PC-3 (cell line): ENCODE results near the gene KCNIP4.

ENCODE experiments used
- EZH2 ChIP-seq: fragments of 300-600 bp; sonication (generic); IDR thresholded peaks from one replicate; pipeline ENCODE4 v1.6.1; 2017; ENCODE audit warnings: antibody characterized with exemption, mild to moderate bottlenecking, low read length; ENCODE audit not compliant: unreplicated experiment
- TF ChIP-seq, protein P1 (sequence below): fragments of 300-600 bp; sonication (generic); conservative IDR thresholded peaks from 2 replicates; pipeline ENCODE4 v1.5.1; 2017; ENCODE audit warnings: antibody characterized with exemption, low read depth, mild to moderate bottlenecking, low read length

DNA sequence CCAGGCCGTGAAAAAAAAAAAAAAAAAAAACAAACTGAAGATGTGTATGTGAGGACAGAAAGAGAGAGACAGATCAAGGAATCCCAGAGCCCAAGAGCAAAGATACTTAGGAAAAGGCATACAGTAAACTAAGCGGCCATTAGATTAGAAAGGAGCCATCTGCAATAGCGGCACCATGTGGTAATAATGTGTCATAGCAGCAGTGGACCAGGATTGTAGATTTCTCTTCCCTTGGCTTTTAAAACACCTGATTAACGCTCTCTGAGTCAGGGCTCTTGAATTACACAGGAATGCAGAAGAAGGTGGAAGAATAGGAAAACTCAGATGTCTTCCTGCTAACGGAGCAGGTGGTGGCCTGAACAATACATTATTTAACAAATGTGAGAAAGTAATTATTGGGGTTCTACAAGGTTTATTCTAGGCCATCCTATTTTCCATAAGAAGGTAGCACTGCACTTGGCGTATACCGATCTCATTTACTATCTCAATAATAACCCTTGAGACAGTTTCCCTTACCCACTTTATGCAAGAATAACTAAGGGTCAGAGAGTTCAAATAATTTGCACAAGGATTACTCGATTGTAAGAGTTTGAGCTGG lies 182.7 kb downstream of the KCNIP4 start:
- TF ChIP-seq EZH2: no peak
- TF ChIP-seq, protein P1, sequence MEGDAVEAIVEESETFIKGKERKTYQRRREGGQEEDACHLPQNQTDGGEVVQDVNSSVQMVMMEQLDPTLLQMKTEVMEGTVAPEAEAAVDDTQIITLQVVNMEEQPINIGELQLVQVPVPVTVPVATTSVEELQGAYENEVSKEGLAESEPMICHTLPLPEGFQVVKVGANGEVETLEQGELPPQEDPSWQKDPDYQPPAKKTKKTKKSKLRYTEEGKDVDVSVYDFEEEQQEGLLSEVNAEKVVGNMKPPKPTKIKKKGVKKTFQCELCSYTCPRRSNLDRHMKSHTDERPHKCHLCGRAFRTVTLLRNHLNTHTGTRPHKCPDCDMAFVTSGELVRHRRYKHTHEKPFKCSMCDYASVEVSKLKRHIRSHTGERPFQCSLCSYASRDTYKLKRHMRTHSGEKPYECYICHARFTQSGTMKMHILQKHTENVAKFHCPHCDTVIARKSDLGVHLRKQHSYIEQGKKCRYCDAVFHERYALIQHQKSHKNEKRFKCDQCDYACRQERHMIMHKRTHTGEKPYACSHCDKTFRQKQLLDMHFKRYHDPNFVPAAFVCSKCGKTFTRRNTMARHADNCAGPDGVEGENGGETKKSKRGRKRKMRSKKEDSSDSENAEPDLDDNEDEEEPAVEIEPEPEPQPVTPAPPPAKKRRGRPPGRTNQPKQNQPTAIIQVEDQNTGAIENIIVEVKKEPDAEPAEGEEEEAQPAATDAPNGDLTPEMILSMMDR: peak; percentile 81
